Fibroblast of mammary gland (primary cell): ENCODE measurements around the gene GRIK4.

Experiments used
- DNase-seq: peaks from one replicate; pipeline ENCODE4 v3.0.0-alpha.2; 2010; ENCODE audit warnings: low read depth
- H3K4me3 ChIP-seq: 2 replicates; pipeline ENCODE4 v1.5.1; 2011; ENCODE audit warnings: low read depth, mild to moderate bottlenecking, low read length, moderate library complexity; ENCODE audit not compliant: control insufficient read depth
- CTCF ChIP-seq: conservative IDR thresholded peaks from 2 replicates; pipeline ENCODE4 v1.5.1; 2011; ENCODE audit warnings: low read depth, low read length, inconsistent platforms; ENCODE audit not compliant: control insufficient read depth, insufficient read depth

GRIK4 gene

GRCh38 chr11:120871924-120872323, 360.4 kb downstream of the GRIK4 start:
- no peak for DNase-seq
- no peak for TF ChIP-seq CTCF
- H3K4me3 ChIP-seq, result no peak overlapping the region

DNA sequence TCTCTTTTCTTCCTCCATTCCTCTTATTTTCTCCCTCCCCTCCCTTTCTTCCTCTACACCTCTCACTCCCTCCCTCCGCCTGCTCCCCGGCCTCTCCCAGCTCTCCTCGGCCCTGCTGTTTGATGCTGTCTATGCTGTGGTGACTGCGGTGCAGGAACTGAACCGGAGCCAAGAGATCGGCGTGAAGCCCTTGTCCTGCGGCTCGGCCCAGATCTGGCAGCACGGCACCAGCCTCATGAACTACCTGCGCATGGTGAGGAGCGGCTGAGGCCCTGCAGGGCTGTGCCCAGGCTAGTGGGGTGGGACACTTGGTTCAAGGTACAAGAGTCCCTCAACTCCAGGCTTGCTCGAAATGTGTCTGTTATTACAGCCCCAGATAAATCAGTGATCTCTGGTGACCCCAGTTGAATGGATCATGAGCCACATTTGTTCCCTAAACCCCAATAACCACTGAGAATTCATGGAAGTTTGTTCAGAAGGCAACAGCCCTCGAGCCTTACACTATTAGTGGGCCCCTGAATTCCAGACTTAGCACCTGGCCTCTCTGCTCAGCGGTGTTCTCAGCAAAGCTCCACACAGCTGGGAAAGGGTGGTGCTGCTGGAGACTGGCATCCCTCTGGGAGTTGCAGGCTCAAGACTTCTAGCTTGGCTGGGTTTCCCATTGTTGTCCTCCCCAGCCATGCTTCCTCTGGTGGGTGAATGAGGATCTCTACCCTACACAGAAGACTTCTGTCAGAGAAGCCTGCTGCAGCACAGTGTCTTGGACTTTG, 362.6 kb downstream of the GRIK4 start:
- DNase-seq, result no peak
- H3K4me3 ChIP-seq, result no peak overlapping the region
- no peak for TF ChIP-seq CTCF

DNA sequence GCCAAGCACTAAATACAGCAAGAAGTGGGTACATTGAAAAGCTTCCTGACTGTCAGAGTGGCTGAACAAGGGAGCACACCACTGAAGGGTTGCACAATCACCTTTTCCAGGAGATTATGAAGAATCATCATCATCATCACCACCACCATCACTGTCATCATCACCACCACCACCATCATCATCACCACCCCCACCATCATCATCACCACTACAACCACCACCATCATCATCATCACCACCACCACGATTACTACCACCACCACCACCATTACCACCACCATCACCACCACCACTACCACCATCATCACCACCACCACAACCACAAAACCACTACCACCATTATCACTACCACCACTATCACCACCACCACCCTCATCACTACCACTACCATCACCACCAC, 364.4 kb downstream of the GRIK4 start:
- no peak overlapping the region for H3K4me3 ChIP-seq
- no peak for DNase-seq
- no peak for TF ChIP-seq CTCF

DNA sequence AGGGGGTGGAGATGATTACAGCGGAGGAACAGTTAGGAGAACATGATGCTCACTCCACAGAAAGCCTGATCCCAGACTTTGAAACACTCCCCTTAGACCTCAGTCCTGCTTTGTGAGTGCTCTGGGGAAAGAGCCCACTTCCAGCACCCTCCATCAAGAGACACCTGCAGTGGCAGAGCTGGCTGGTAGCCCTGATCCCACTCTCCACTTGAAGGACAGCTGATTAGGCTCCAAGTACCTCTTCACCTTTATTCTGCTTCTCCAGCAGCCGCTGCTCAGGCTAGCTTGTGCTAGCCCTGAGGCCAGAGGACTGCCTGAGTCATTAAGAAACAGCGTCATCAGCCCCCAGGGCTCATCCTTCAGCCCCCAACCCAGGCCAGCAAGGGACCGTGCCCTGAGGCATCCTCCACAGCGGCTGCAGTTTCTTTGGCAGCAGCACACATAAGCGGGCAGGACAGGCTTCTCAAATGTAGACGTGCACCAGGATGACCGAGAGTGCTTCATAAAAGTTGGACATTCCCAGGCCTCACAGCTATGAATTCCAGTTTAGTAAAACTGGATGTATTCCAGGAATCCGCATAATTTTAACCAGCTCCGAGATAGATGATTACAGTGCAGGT, 366.3 kb downstream of the GRIK4 start:
- no peak for TF ChIP-seq CTCF
- DNase-seq, result no peak
- H3K4me3 ChIP-seq, result no peak overlapping the region

GRCh38 chr11:120878781-120879180, 367.2 kb downstream of the GRIK4 start:
- no peak for TF ChIP-seq CTCF
- DNase-seq, result no peak
- no peak overlapping the region for H3K4me3 ChIP-seq

DNA sequence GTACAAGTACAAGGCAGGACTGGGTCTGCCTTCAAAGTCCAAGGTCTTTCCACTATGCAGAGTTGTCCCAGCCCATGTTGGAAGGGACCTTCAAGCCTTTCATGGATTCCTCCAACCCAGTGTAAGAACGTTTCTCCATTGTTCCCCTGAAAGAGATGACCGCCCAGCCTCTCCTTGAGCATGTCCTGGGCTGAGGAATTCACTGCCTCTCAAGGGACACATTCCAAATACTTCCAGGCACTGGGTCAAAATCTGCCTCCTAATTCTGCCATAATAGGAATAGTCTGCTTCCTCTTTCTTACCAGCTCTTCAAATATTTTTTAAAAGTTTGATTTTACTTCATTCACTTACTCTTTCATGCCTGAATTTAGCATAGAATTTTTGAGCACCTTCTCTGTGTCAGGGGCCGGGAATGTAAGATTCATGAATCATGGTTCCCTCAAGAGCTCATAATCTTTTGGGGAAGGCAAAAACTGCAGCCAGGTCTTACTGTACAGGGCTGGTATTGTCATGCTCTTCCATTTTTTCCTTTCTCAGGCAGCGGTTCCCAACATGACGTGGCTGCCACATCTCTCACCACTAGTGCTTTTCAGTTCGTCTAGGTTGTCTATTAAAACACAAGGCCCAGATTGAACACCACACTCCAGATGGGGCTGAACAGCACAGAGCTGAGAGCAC, 369.1 kb downstream of the GRIK4 start:
- no peak for TF ChIP-seq CTCF
- peak; percentile 4 for DNase-seq

More for the DNA sequence above, 369.1 kb downstream of the GRIK4 start:
- H3K4me3 ChIP-seq, result no peak overlapping the region
